ENCODE results near the gene GNB1. TPM values are rescaled to one million over a fixed set of nuclear protein-coding genes. Genes with fewer than 3 reads are reported as not detected.

GNB1 gene
- polyA plus RNA-seq, 1 of the 3 experiments (the other 2 are of a cell fraction) = 355 TPM

DNA sequence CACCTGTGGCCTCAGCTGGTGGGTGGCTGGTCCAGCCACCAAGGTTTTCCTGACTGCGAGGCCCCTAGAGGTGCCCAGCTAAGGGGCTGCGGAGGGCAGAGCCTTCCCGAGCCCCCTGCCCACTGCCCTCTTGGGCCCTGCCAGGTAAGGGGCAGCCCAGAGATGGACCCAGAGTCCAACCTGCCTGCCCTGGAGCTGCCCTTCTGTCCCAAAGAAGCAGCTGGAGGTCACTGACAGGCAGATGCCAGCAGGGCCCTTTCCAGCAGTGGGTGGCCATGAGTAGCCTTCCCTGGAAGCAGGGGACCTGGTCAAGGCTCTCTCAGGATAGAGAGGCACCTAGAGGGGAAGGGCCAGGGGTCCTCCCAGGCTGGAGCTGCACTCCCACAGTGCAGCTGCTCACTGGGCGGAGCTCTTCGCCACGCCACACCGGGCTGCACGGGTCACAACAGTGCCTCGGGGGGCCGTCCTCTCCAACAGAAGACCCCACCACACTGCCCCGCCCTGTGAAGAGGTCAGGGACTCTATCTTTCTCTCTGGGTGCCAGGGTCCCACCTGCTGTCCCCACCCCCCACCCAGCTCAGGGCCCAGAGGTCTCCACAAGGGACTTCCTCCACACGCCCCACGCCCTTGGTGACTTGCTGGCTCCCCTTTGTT is 10.9 kb upstream of the GNB1 start:
- Histone ChIP-seq H2AFZ (ENCODE audit: low read depth) (no peak overlapping the region), H3K36me3 (replicated peaks in 1 of 2; ENCODE audit: control insufficient read depth in 1 of 2, insufficient read depth in 2 of 2, low read length in 1 of 2) (no peaks in the 10 kb centered on the region), H3K27me3 (ENCODE audit: insufficient read depth) (no peaks in the 10 kb centered on the region), H3K4me1 (ENCODE audit: control insufficient read depth in 1 of 2, insufficient read depth in 2 of 2, low read depth in 1 of 2, low read length in 1 of 2) (peaks cover 0 to 11% of the 10 kb centered on the region in 2 experiments; a peak in 1 of 4 replicates), H3K27ac (ENCODE audit: low read depth in 2 of 2, low read length in 1 of 2) (no peak overlapping the region), H3K9ac (no peak overlapping the region), H4K20me1 (ENCODE audit: insufficient read depth) (no peaks in the 10 kb centered on the region), H3F3A (replicated peaks; ENCODE audit: insufficient read depth) (peaks cover 10% of the 10 kb centered on the region), H3K4me3 (ENCODE audit: low read depth in 2 of 2, low read length in 1 of 2) (no peak overlapping the region), H3K9me2 (no peaks in the 10 kb centered on the region), H3K79me2 (ENCODE audit: insufficient read depth) (no peaks in the 10 kb centered on the region), H3K9me3 (no peaks in the 10 kb centered on the region), H3K4me2 (no peak overlapping the region)
- no peak for DNase-seq
- CTCF ChIA-PET = interaction anchor here (0.6 to 1.1 kb wide), 2 partner anchors 10 to 147 kb away, joined by 3 read pairs; no protein-coding TSS in a partner anchor
- WGBS (ENCODE audit: low lambda C conversion rate) = 95% methylated on average over 4 of the region's 13 CpGs
- POLR2A ChIA-PET = no interaction called here
- TF ChIP-seq, protein P1, sequence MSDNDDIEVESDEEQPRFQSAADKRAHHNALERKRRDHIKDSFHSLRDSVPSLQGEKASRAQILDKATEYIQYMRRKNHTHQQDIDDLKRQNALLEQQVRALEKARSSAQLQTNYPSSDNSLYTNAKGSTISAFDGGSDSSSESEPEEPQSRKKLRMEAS (IDR thresholded peaks at IDR 0.05; ENCODE audit: low read depth) = no peak
- no peak for TF ChIP-seq FOSL2 (IDR thresholded peaks at IDR 0.05; ENCODE audit: borderline replicate concordance, low read depth)
- TF ChIP-seq NFIC (IDR thresholded peaks at IDR 0.05; ENCODE audit: borderline replicate concordance) = no peak
- TF ChIP-seq EZH2phosphoT487 (IDR thresholded peaks at IDR 0.05; ENCODE audit: borderline replicate concordance, low read depth) = no peak
- no peak for TF ChIP-seq JUND (IDR thresholded peaks at IDR 0.05)
- no peak for TF ChIP-seq MEF2A (IDR thresholded peaks at IDR 0.05; ENCODE audit: borderline replicate concordance, low read depth)
- TF ChIP-seq, protein P2, sequence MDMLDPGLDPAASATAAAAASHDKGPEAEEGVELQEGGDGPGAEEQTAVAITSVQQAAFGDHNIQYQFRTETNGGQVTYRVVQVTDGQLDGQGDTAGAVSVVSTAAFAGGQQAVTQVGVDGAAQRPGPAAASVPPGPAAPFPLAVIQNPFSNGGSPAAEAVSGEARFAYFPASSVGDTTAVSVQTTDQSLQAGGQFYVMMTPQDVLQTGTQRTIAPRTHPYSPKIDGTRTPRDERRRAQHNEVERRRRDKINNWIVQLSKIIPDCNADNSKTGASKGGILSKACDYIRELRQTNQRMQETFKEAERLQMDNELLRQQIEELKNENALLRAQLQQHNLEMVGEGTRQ (IDR thresholded peaks at IDR 0.05; ENCODE audit: borderline replicate concordance, low read depth, low read length) = no peak
- TF ChIP-seq RCOR1 (IDR thresholded peaks at IDR 0.05; ENCODE audit: low read length) = no peak
- TF ChIP-seq ELF1 (IDR thresholded peaks at IDR 0.05) = no peak
- no peak for TF ChIP-seq TCF12 (IDR thresholded peaks at IDR 0.05)
- no peak for TF ChIP-seq CHD2 (IDR thresholded peaks at IDR 0.05; ENCODE audit: low read length, partially characterized antibody)
- TF ChIP-seq TAF1 (IDR thresholded peaks at IDR 0.05; ENCODE audit: borderline replicate concordance, low read depth, low read length) = no peak
- no peak for TF ChIP-seq EP300 (IDR thresholded peaks at IDR 0.05; ENCODE audit: borderline replicate concordance in 1 of 2, low read depth in 1 of 2, low read length in 1 of 2)

DNA sequence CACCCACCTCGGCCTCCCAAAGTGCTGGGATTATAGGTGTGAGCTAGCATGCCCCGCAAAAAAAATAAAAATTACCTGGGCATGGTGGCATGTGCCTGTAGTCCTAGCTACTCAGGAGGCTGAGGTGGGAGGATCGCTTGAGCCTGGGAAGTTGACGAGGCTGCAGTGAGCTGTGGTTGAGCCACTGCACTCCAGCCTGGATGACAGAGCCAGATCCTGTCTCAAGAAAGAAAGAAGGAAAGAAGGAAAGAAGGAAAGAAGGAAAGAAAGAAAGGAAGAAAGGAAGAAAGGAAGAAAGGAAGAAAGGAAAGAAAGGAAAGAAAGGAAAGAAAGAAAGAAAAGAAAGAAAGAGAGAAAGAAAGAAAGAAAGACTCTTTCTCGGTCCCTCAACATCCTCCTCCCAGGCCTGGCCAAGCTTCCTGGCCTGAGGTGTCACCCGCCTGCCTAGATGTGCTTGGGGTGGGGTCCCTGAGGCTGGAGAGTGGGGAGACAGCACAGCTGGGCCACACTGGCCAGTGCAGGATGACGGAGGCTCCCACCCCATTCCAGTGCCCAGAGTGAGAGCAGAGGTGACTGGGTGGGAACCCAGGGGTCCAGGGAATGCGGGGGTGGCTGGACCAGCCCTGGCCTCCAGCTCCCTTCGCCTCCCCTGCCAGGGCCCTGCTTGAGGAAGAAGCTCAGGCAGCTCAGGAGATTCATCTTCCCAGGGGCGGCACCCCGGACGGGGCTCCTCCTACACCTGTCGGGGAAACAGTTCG is 10.2 kb upstream of the GNB1 start:
- no peaks in the 10 kb centered on the region; the same call in 1 of the 2 replicates for H3K79me2 ChIP-seq (ENCODE audit: insufficient read depth)
- no peak overlapping the region for H3K27ac ChIP-seq (ENCODE audit: low read depth in 2 of 2, low read length in 1 of 2)
- DNase-seq = no peak
- H4K20me1 ChIP-seq (ENCODE audit: insufficient read depth) = no peaks in the 10 kb centered on the region
- peaks cover 0 to 8% of the 10 kb centered on the region in 2 experiments; a peak in 1 of 4 replicates for H3K4me1 ChIP-seq (ENCODE audit: control insufficient read depth in 1 of 2, insufficient read depth in 2 of 2, low read depth in 1 of 2, low read length in 1 of 2)
- H3K4me3 ChIP-seq (ENCODE audit: low read depth in 2 of 2, low read length in 1 of 2) = no peak overlapping the region
- CTCF ChIA-PET = interaction anchor here (0.6 to 1.1 kb wide), 2 partner anchors 9 to 148 kb away, joined by 3 read pairs; no protein-coding TSS in a partner anchor
- no peak overlapping the region for H3K9ac ChIP-seq
- H3K27me3 ChIP-seq (ENCODE audit: insufficient read depth) = no peaks in the 10 kb centered on the region
- POLR2A ChIA-PET = no interaction called here
- 84% methylated on average over 12 of the region's 14 CpGs for WGBS (ENCODE audit: low lambda C conversion rate)
- H3K36me3 ChIP-seq (replicated peaks in 1 of 2; ENCODE audit: control insufficient read depth in 1 of 2, insufficient read depth in 2 of 2, low read length in 1 of 2) = no peaks in the 10 kb centered on the region
- H3K4me2 ChIP-seq = no peak overlapping the region
- no peaks in the 10 kb centered on the region for H3K9me2 ChIP-seq
- no peaks in the 10 kb centered on the region for H3K9me3 ChIP-seq
- H3F3A ChIP-seq (replicated peaks; ENCODE audit: insufficient read depth) = peaks cover 7% of the 10 kb centered on the region
- no peak overlapping the region for H2AFZ ChIP-seq (ENCODE audit: low read depth)
- no peak for TF ChIP-seq NRF1 (IDR thresholded peaks at IDR 0.05; ENCODE audit: low read depth, low read length)
